ENCODE data around the gene MED8.

MED8 gene

GRCh38 chr1:43345120-43345519 lies 44.5 kb downstream of the MED8 start:
- Histone ChIP-seq H3K79me2 (ENCODE audit: insufficient read depth, low read length) (no peaks in the 10 kb centered on the region), H3K27ac (ENCODE audit: low read depth, low read length, poor library complexity, severe bottlenecking) (no peak overlapping the region), H3F3A (ENCODE audit: insufficient read depth, low read length) (no peaks in the 10 kb centered on the region), H3K9me2 (ENCODE audit: low read depth, low read length) (no peaks in the 10 kb centered on the region), H2AFZ (ENCODE audit: low read length) (no peak overlapping the region), H3K4me2 (ENCODE audit: low read length) (no peak overlapping the region), H3K36me3 (ENCODE audit: insufficient read depth, low read length) (no peaks in the 10 kb centered on the region), H3K9ac (ENCODE audit: low read length) (no peak overlapping the region), H3K4me3 (ENCODE audit: low read depth, low read length, poor library complexity, severe bottlenecking) (no peak overlapping the region), H3K9me3 (ENCODE audit: low read length) (no peaks in the 10 kb centered on the region), H3K27me3 (ENCODE audit: insufficient read depth, low read length) (no peaks in the 10 kb centered on the region), H3K4me1 (ENCODE audit: insufficient read depth, low read length, severe bottlenecking) (peaks cover 19% of the 10 kb centered on the region), H4K20me1 (ENCODE audit: insufficient read depth, low read length) (no peaks in the 10 kb centered on the region)
- no peak for TF ChIP-seq CTCF (IDR thresholded peaks at IDR 0.05; ENCODE audit: low read length)

GRCh38 chr1:43344267-43344850 lies 45.2 kb downstream of the MED8 start:
- TF ChIP-seq EZH2 (IDR thresholded peaks at IDR 0.05; ENCODE audit: borderline replicate concordance, low read length) = no peak
- no peak for TF ChIP-seq CTCF (IDR thresholded peaks at IDR 0.05; ENCODE audit: low read length)
- H3K36me3 ChIP-seq (ENCODE audit: insufficient read depth, low read length) = no peaks in the 10 kb centered on the region
- peaks cover 11% of the 10 kb centered on the region for H3K4me1 ChIP-seq (ENCODE audit: insufficient read depth, low read length, severe bottlenecking)
- H2AFZ ChIP-seq (ENCODE audit: low read length) = no peak overlapping the region
- no peaks in the 10 kb centered on the region for H3K79me2 ChIP-seq (ENCODE audit: insufficient read depth, low read length)
- H3K4me2 ChIP-seq (ENCODE audit: low read length) = no peak overlapping the region
- H3K9me2 ChIP-seq (ENCODE audit: low read depth, low read length) = no peaks in the 10 kb centered on the region
- no peaks in the 10 kb centered on the region for H3K9me3 ChIP-seq (ENCODE audit: low read length)
- H3F3A ChIP-seq (ENCODE audit: insufficient read depth, low read length) = no peaks in the 10 kb centered on the region
- no peak overlapping the region for H3K4me3 ChIP-seq (ENCODE audit: low read depth, low read length, poor library complexity, severe bottlenecking)
- H3K9ac ChIP-seq (ENCODE audit: low read length) = no peak overlapping the region
- H4K20me1 ChIP-seq (ENCODE audit: insufficient read depth, low read length) = no peaks in the 10 kb centered on the region
- H3K27me3 ChIP-seq (ENCODE audit: insufficient read depth, low read length) = no peaks in the 10 kb centered on the region
- no peak overlapping the region for H3K27ac ChIP-seq (ENCODE audit: low read depth, low read length, poor library complexity, severe bottlenecking)

- TF ChIP-seq EZH2 (IDR thresholded peaks at IDR 0.05; ENCODE audit: borderline replicate concordance, low read length) (no peak), CTCF (IDR thresholded peaks at IDR 0.05; ENCODE audit: low read length) (no peak)
- H3F3A ChIP-seq (ENCODE audit: insufficient read depth, low read length) = no peaks in the 10 kb centered on the region
- no peak overlapping the region for H3K4me2 ChIP-seq (ENCODE audit: low read length)
- H4K20me1 ChIP-seq (ENCODE audit: insufficient read depth, low read length) = no peaks in the 10 kb centered on the region
- no peaks in the 10 kb centered on the region for H3K9me2 ChIP-seq (ENCODE audit: low read depth, low read length)
- H3K27ac ChIP-seq (ENCODE audit: low read depth, low read length, poor library complexity, severe bottlenecking) = no peak overlapping the region
- H3K9ac ChIP-seq (ENCODE audit: low read length) = no peak overlapping the region
- no peak overlapping the region for H2AFZ ChIP-seq (ENCODE audit: low read length)
- no peaks in the 10 kb centered on the region for H3K9me3 ChIP-seq (ENCODE audit: low read length)
- H3K27me3 ChIP-seq (ENCODE audit: insufficient read depth, low read length) = no peaks in the 10 kb centered on the region
- H3K79me2 ChIP-seq (ENCODE audit: insufficient read depth, low read length) = no peaks in the 10 kb centered on the region
- H3K4me1 ChIP-seq (ENCODE audit: insufficient read depth, low read length, severe bottlenecking) = no peaks in the 10 kb centered on the region
- no peaks in the 10 kb centered on the region for H3K36me3 ChIP-seq (ENCODE audit: insufficient read depth, low read length)
- H3K4me3 ChIP-seq (ENCODE audit: low read depth, low read length, poor library complexity, severe bottlenecking) = no peak overlapping the region
Measured at GRCh38 chr1:43340559-43340958, 49.0 kb downstream of the MED8 start.

Data from OCI-LY1 (cell line).